Chondrocyte (in vitro differentiated cells): ENCODE data around the gene DSCAM. TPM values are rescaled to one million over a fixed set of nuclear protein-coding genes. Genes with fewer than 3 reads are reported as not detected.

Experiments used
- DNase-seq: peaks from one replicate; pipeline ENCODE4 v3.0.0; 2021; ENCODE audit warnings: mixed read lengths, low spot score
- H3K27ac Mint-ChIP-seq: one replicate; pipeline ENCODE4 v1.8.0; 2021; ENCODE audit warnings: mild to moderate bottlenecking, moderate library complexity, mixed read lengths; ENCODE audit not compliant: unreplicated experiment
- H3K27me3 Mint-ChIP-seq: 2 replicates; pipeline ENCODE4 v1.8.0; 2021; ENCODE audit warnings: low read depth, mixed read lengths
- H3K36me3 Mint-ChIP-seq: 2 replicates; pipeline ENCODE4 v1.8.0; 2021; ENCODE audit warnings: low read depth, mixed read lengths
- H3K4me1 Mint-ChIP-seq: 2 replicates; pipeline ENCODE4 v1.8.0; 2021; ENCODE audit warnings: low read depth, mild to moderate bottlenecking, mixed read lengths
- H3K4me3 Mint-ChIP-seq: one replicate; pipeline ENCODE4 v1.8.0; 2021; ENCODE audit warnings: mild to moderate bottlenecking, moderate library complexity, mixed read lengths; ENCODE audit not compliant: unreplicated experiment
- H3K9me3 Mint-ChIP-seq: 2 replicates; pipeline ENCODE4 v1.8.0; 2021; ENCODE audit warnings: low read depth, mixed read lengths
- CTCF ChIP-seq: fragments of 200-600 bp; sonication (generic); IDR thresholded peaks from 2 replicates; pipeline ENCODE4 v1.5.0; 2021; ENCODE audit warnings: antibody characterized with exemption, mild to moderate bottlenecking, moderate library complexity
- total RNA-seq: library from RNA; stranded (reverse); gene quantifications from 3 replicates; pipeline ENCODE4 v1.2.1, GENCODE V29; 2021

DSCAM gene
- total RNA-seq, 1 donor from 2014 or later, result not detected

- Mint-ChIP-seq H3K27me3 (no peaks in the 10 kb centered on the region), H3K36me3 (peaks cover 3% of the 10 kb centered on the region), H3K4me1 (peaks cover 4% of the 10 kb centered on the region), H3K4me3 (no peak overlapping the region), H3K27ac (no peak overlapping the region), H3K9me3 (peaks cover 8% of the 10 kb centered on the region)
- no peak for TF ChIP-seq CTCF
- DNase-seq, result no peak
Observed at GRCh38 chr21:40685141-40685540, 161.8 kb downstream of the DSCAM start.

- peaks cover 4% of the 10 kb centered on the region for H3K4me1 Mint-ChIP-seq
Observed at GRCh38 chr21:40684726-40685125, 162.2 kb downstream of the DSCAM start.

GRCh38 chr21:40683349-40683748 is 163.6 kb downstream of the DSCAM start:
- no peak for DNase-seq
- Mint-ChIP-seq H3K9me3 (peaks cover 8% of the 10 kb centered on the region), H3K27ac (no peak overlapping the region), H3K36me3 (peaks cover 3% of the 10 kb centered on the region), H3K27me3 (no peaks in the 10 kb centered on the region), H3K4me1 (peaks cover 4% of the 10 kb centered on the region), H3K4me3 (no peak overlapping the region)
- TF ChIP-seq CTCF, result no peak

More at GRCh38 chr21:40684726-40685125, 162.2 kb downstream of the DSCAM start:
- H3K36me3 Mint-ChIP-seq, result peaks cover 3% of the 10 kb centered on the region
- H3K27me3 Mint-ChIP-seq, result no peaks in the 10 kb centered on the region
- no peak overlapping the region for H3K27ac Mint-ChIP-seq
- DNase-seq, result no peak
- no peak overlapping the region for H3K4me3 Mint-ChIP-seq
- TF ChIP-seq CTCF, result no peak
- peaks cover 8% of the 10 kb centered on the region for H3K9me3 Mint-ChIP-seq

- no peak overlapping the region for H3K4me3 Mint-ChIP-seq
- DNase-seq, result no peak
- H3K27ac Mint-ChIP-seq, result no peak overlapping the region
- no peak for TF ChIP-seq CTCF
- no peaks in the 10 kb centered on the region for H3K27me3 Mint-ChIP-seq
- peaks cover 3% of the 10 kb centered on the region for H3K36me3 Mint-ChIP-seq
- peaks cover 8% of the 10 kb centered on the region for H3K9me3 Mint-ChIP-seq
- peaks cover 4% of the 10 kb centered on the region for H3K4me1 Mint-ChIP-seq
Observed at GRCh38 chr21:40681164-40681859, 165.6 kb downstream of the DSCAM start.

- Mint-ChIP-seq H3K36me3 (peaks cover 3% of the 10 kb centered on the region), H3K4me1 (peaks cover 4% of the 10 kb centered on the region), H3K27ac (no peak overlapping the region), H3K9me3 (peaks cover 8% of the 10 kb centered on the region), H3K27me3 (no peaks in the 10 kb centered on the region), H3K4me3 (no peak overlapping the region)
- TF ChIP-seq CTCF, result no peak
- DNase-seq, result no peak
Observed at GRCh38 chr21:40680311-40680710, 166.6 kb downstream of the DSCAM start.
